Jurkat, Clone E6-1 (cell line): ENCODE data around the gene ZFP14.
"Not testable (repeated sequence)": the region's sequence is repeated elsewhere in the genome, so short reads cannot be mapped to it uniquely, and the experiment has no call there.

Experiments used
- DNase-seq: peaks from one replicate; pipeline ENCODE4 v3.0.0-alpha.2; 2011; ENCODE audit warnings: low read depth, low spot score
- H3K4me3 ChIP-seq: 2 replicates; pipeline ENCODE4 v1.5.1; 2011; ENCODE audit warnings: mild to moderate bottlenecking, low read length, control low read depth, moderate library complexity

Gene ZFP14

GRCh38 chr19:36340786-36341372, 38.1 kb downstream of the ZFP14 start:
- no peak overlapping the region for H3K4me3 ChIP-seq
- no peak for DNase-seq

- DNase-seq = peak; percentile 60
- peak overlapping the region; percentile 51 for H3K4me3 ChIP-seq
Observed at GRCh38 chr19:36331353-36332228, 47.4 kb downstream of the ZFP14 start.

- DNase-seq = no peak
- H3K4me3 ChIP-seq = no peak overlapping the region
Observed at GRCh38 chr19:36330216-36330615, 48.8 kb downstream of the ZFP14 start.

- H3K4me3 ChIP-seq, DNase-seq: not testable (repeated sequence)
Observed at GRCh38 chr19:36329534-36329933, 49.5 kb downstream of the ZFP14 start.

GRCh38 chr19:36326649-36327048, 52.4 kb downstream of the ZFP14 start:
- DNase-seq, H3K4me3 ChIP-seq: not testable (repeated sequence)

- not testable (repeated sequence) for DNase-seq
Observed at GRCh38 chr19:36315164-36315563, 63.8 kb downstream of the ZFP14 start.

GRCh38 chr19:36314053-36314452, 64.9 kb downstream of the ZFP14 start:
- DNase-seq, H3K4me3 ChIP-seq: not testable (repeated sequence)

More at GRCh38 chr19:36315164-36315563, 63.8 kb downstream of the ZFP14 start:
- not testable (repeated sequence) for H3K4me3 ChIP-seq

GRCh38 chr19:36311098-36311760, 67.8 kb downstream of the ZFP14 start:
- DNase-seq = not testable (repeated sequence)

GRCh38 chr19:36310416-36310990, 68.5 kb downstream of the ZFP14 start:
- DNase-seq, H3K4me3 ChIP-seq: not testable (repeated sequence)

More at GRCh38 chr19:36311098-36311760, 67.8 kb downstream of the ZFP14 start:
- not testable (repeated sequence) for H3K4me3 ChIP-seq

GRCh38 chr19:36309759-36310158, 69.2 kb downstream of the ZFP14 start:
- H3K4me3 ChIP-seq, DNase-seq: not testable (repeated sequence)

GRCh38 chr19:36309309-36309708, 69.7 kb downstream of the ZFP14 start:
- DNase-seq, H3K4me3 ChIP-seq: not testable (repeated sequence)

GRCh38 chr19:36292317-36292716, 86.7 kb downstream of the ZFP14 start:
- not testable (repeated sequence) for H3K4me3 ChIP-seq, DNase-seq
